GM06990 (cell line): ENCODE measurements around the gene DUS2.
"Not testable (repeated sequence)": the region's sequence is repeated elsewhere in the genome, so short reads cannot be mapped to it uniquely, and the experiment has no call there.

ENCODE experiments used
- DNase-seq: peaks from one replicate; pipeline ENCODE4 v3.0.0-alpha.2; 2011; ENCODE audit not compliant: insufficient read length; ENCODE audit errors: extremely low read depth
- H3K27me3 ChIP-seq: replicated peaks from 2 replicates; pipeline ENCODE4 v1.6.0; 2011; ENCODE audit warnings: low read length; ENCODE audit not compliant: control insufficient read depth, insufficient read depth
- H3K36me3 ChIP-seq: 2 replicates; pipeline ENCODE4 v1.5.1; 2011; ENCODE audit warnings: low read length; ENCODE audit not compliant: control insufficient read depth, insufficient read depth
- H3K4me3 ChIP-seq: replicated peaks from 2 replicates; pipeline ENCODE4 v1.5.1; 2011; ENCODE audit warnings: low read depth, mild to moderate bottlenecking, control low read depth, low read length
- TF ChIP-seq, protein P1 (sequence below): IDR thresholded peaks from 2 replicates; pipeline ENCODE4 v1.5.1; 2011; ENCODE audit warnings: low read length, control low read depth, mild to moderate bottlenecking, inconsistent platforms; ENCODE audit not compliant: insufficient read depth, poor library complexity, severe bottlenecking

Gene DUS2

GRCh38 chr16:68111379-68111778 lies 88.3 kb downstream of the DUS2 start:
- Histone ChIP-seq H3K4me3 (no peak overlapping the region), H3K36me3 (no peaks in the 10 kb centered on the region), H3K27me3 (no peaks in the 10 kb centered on the region)
- DNase-seq: no peak
- TF ChIP-seq, protein P1, sequence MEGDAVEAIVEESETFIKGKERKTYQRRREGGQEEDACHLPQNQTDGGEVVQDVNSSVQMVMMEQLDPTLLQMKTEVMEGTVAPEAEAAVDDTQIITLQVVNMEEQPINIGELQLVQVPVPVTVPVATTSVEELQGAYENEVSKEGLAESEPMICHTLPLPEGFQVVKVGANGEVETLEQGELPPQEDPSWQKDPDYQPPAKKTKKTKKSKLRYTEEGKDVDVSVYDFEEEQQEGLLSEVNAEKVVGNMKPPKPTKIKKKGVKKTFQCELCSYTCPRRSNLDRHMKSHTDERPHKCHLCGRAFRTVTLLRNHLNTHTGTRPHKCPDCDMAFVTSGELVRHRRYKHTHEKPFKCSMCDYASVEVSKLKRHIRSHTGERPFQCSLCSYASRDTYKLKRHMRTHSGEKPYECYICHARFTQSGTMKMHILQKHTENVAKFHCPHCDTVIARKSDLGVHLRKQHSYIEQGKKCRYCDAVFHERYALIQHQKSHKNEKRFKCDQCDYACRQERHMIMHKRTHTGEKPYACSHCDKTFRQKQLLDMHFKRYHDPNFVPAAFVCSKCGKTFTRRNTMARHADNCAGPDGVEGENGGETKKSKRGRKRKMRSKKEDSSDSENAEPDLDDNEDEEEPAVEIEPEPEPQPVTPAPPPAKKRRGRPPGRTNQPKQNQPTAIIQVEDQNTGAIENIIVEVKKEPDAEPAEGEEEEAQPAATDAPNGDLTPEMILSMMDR: no peak

DNA sequence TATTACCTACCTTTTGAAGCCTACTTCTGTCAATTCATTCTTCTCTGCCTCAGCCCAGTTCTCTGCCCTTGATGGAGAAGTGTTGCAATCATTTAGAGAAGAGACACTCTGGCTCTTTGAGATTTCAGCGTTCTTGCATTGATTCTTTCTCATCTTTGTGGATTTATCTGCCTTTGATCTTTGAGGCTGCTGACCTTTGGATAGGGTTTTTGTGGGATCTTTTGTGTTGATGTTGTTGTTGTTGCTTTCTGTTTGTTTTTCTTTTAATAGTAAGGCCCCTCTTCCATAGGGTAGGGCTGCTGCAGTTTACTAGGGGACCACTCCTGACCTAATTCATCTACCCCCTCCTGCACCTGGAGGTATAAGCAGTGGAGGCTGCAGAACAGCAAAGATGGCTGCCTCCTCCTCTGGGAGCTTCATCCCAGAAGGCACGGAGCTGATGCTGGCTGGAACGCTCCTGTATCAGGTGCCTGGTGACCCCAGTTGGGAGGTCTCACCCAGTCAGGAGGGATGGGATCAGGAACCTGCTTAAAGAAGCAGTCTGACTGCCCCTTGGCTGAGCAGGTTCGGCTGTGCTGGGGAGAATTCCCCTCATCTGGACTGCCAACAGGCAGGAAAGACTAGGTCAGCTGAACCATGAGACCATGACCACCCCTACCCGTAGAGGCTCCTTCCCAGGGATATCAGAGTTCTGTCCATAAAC lies 90.1 kb downstream of the DUS2 start:
- no peak for DNase-seq
- TF ChIP-seq, protein P1: no peak
- Histone ChIP-seq H3K36me3 (no peaks in the 10 kb centered on the region), H3K4me3 (no peak overlapping the region), H3K27me3 (no peaks in the 10 kb centered on the region)

DNA sequence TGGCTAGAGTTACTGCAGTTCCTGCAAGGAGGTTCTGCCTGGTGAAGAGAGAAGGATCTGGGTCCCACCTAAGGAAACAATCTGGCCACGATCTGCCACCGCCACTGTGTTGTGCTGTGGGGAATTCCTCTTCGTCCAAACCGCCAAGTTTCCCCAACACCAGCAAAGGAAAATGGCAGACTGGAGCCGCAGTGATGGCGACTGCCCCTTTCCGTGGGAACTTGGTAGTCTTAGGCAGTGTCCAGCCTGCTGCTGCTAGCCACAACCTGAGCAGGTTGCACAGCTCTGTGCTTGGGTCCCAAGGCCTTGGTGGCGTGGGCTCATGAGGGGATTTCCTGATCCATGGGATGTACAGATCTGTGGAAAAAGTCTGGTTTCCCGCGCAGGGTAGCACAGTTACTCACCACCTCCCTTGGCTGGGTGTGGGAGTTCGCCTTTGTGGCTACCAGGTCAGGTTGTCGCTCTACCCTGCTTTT lies 90.7 kb downstream of the DUS2 start:
- Histone ChIP-seq H3K4me3 (no peak overlapping the region), H3K36me3 (no peaks in the 10 kb centered on the region), H3K27me3 (no peaks in the 10 kb centered on the region)
- TF ChIP-seq, protein P1: no peak
- no peak for DNase-seq

GRCh38 chr16:68114939-68115338 lies 91.9 kb downstream of the DUS2 start:
- DNase-seq, H3K4me3 ChIP-seq, H3K27me3 ChIP-seq, H3K36me3 ChIP-seq: not testable (repeated sequence)

GRCh38 chr16:68115851-68116250 lies 92.8 kb downstream of the DUS2 start:
- Histone ChIP-seq H3K4me3 (no peak overlapping the region), H3K27me3 (no peaks in the 10 kb centered on the region), H3K36me3 (no peaks in the 10 kb centered on the region)
- TF ChIP-seq, protein P1: no peak
- no peak for DNase-seq

DNA sequence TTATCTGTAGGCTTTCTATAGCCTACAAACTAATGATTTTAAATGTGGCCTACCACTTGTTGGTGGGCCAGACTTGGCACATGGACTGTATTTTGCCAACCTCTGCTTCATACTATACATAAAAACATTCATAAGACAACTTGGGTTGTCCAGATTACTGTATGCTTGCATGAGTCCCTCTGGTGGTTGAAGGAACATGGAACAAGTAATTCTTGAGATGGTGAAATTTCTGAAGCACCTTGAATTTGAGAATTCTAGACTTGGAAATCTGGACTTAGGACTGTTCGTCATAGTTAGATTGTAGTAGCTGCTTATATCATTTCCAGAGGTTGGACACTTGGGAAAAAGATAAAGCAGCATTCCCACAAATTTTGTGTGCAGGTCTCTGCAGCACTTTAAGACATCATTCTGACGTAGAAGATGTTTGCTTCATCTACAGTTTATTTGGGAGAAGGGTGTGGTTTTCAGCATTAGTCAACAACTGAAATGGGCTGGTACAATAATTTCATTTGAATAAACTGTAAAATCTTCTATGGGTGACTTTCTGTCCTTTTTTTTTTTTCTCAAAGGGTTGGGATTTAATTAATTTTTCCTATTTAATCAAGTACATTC lies 93.3 kb downstream of the DUS2 start:
- no peak for DNase-seq
- H3K36me3 ChIP-seq: no peaks in the 10 kb centered on the region
- TF ChIP-seq, protein P1: peak; percentile 63
- H3K27me3 ChIP-seq: no peaks in the 10 kb centered on the region
- no peak overlapping the region for H3K4me3 ChIP-seq
